Body of pancreas (tissue), 4 donors: ENCODE measurements around the gene ATP5F1A.

Source experiments
- CTCF ChIP-seq, 7 experiments: fragments of 450-650 bp in 4 of 7; fragments of 200-600 bp in 3 of 7; sonication (generic) in 3 of 7; IDR thresholded peaks; one replicate each; pipeline ENCODE4 v1.5.1; 2016 to 2019; ENCODE audit warnings: antibody characterized with exemption in 7 of 7
- POLR2A ChIP-seq, 3 donors: fragments of 450-650 bp; IDR thresholded peaks; one replicate each; pipeline ENCODE4 v1.6.1; 2016; ENCODE audit warnings: antibody characterized with exemption in 3 of 3, mild to moderate bottlenecking in 2 of 3

- no peak for TF ChIP-seq CTCF (IDR thresholded peaks at IDR 0.05)
- TF ChIP-seq POLR2A (IDR thresholded peaks at IDR 0.05) = no peak
These were observed 37.7 kb downstream of the ATP5F1A start for GRCh38 chr18:46060359-46060841.
